ENCODE measurements around the gene VEGFD. TPM values are rescaled to one million over a fixed set of nuclear protein-coding genes. Genes with fewer than 3 reads are reported as not detected.

Gene VEGFD
- total RNA-seq: 0.32 TPM in 1 of 2 replicates, not detected in the other
- polyA plus RNA-seq (2012): 0.13 TPM

GRCh38 chrX:15384304-15384703, at the start of gene VEGFD:
Gene VEGFD (minus strand): TSS chrX:15384413. CDS start chrX:15383946, 467 bp downstream.
- peak; percentile 0 for DNase-seq (ENCODE audit: low read depth)

GRCh38 chrX:15430584-15430983, 46.4 kb upstream of the VEGFD start:
- no peak for DNase-seq (ENCODE audit: low read depth)

- no peak for DNase-seq (ENCODE audit: low read depth)
Observed at GRCh38 chrX:15430076-15430475, 45.9 kb upstream of the VEGFD start.

DNA sequence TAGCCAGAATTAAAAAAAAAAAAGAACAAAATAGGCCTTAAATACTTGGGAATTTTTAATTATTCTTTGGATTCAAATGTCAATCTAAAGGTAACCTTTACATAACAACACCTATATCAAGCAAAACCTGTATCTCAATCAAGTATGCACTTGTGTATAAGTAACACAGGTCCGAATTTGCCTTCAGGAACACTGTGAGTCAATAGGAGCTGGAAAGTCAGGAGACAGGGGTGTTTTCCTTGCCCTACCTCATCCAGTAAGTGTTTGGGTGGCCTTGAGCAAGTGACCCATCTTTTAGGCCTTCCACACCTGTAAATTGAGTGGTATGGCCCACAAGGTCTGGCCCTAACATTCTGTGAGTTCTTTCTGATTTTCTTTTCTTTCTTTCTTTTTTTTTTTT, 40.8 kb upstream of the VEGFD start:
- no peak for DNase-seq (ENCODE audit: low read depth)

GRCh38 chrX:15418707-15419181, 34.5 kb upstream of the VEGFD start:
- no peak for DNase-seq (ENCODE audit: low read depth)

GRCh38 chrX:15418041-15418706, 34.0 kb upstream of the VEGFD start:
- no peak for DNase-seq (ENCODE audit: low read depth)

DNA sequence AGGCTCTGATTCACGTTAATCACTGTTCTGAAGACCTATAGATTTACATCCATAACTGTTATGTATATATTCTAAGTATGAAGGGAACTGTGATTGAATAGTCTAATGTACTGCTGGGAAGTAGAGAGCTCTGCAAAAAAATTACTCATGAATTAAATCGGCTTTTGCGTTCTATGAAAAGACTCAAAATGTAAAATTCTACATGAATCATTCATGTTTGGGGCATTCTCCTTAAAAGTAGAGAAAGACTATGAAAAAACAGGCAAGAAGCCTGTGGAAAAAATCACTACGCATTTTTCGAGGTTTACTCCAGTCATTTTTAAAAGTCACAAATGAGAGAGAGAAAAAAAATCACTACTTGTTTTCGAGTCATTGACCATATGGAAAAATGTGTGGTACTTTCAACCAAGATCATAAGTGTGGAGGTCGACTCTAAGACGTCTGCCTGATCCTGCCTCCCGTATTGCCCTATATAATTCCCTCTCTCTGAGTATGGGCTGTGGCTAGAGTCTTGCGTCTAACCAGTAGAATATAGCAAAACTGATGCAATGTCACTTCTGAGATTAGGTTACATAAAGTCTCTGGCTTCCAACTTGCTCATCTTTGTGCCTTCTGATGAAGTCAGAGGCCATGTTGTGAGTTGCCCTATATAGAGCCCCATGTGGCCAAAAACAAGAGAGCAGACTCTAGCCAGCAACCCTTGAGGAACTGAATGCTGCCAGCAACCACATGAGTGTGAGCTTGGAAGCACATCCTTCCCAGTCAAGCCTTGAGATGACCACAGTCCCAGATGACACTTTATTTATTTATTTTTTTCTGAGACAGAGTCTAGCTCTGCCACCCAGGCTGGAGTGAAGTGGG, 32.1 kb upstream of the VEGFD start:
- DNase-seq (ENCODE audit: low read depth): peak; percentile 26

DNA sequence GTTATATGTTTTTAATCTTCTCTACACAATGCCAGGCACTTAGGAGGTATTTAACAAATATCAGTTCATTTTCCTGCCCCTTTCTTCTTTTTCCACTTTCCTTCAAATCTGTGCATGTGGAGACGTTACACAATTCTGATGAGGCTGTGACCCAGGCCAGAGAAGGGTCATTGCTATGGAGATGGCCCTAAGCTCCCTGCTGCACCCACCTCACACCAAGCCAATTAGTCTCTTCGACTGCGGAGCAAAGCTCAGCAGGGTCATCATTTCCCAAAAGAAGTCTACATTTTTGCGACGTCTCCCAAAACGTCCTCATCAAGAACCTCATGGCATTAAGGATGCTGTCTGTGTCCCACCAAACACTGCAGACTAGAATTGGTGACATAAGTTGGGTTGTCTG, 28.9 kb upstream of the VEGFD start:
- DNase-seq (ENCODE audit: low read depth): no peak

DNA sequence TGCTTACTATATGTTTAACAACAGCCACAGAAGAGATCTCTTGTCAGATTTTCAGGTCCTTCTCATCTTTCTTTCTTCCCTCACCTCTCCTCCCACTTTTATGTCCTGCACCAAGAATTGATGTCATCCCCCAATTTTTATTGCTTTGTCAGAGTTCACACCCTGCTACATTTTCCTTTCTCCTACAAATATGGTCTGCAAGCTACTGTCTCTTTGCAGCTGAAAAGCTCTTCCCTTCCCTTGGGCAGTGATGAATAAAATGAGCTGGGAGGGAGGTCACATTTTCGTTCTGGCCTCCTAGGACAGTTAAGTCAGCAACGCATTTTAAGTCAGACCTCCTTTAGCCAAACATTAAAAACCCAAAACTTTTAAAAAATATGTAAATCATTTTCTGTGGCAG, 26.7 kb upstream of the VEGFD start:
- no peak for DNase-seq (ENCODE audit: low read depth)

DNA sequence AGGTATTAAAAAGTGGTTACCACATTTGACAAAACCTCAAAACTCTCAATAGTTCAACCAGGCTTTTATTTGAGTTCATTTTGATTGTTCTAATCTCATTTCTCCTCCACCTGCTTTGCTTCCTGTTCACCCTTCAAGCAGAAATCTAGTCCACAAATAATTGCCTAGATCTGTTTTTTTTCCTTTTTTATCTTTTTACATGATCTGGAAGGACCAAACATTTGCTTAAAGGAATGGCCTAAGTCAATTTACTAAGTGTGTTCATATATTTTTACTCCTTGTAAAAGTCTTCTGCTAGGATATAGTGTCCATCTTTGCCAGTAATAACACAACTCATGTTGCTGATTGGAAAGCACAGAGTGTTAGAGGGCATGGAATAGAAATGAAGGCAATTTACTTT, 26.2 kb upstream of the VEGFD start:
- no peak for DNase-seq (ENCODE audit: low read depth)

DNA sequence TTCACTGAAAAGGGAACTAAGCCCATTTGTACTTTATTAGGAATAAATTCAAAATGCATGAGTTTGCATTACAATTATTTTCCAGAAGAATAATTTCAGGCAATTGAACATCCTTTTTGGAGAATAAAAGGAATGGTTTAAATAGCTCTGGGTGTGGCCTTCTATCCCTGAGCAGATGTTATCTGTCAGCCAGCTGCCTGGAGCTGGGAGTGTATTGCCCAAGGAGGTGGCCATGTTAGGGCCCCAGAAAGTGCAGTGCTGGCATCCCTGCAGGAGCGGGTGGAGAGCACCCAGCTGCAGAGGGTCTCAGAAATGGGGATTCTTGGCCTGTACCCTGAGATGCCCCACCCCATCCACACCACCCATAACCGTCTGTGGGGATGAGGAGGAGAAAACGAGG, 21.6 kb upstream of the VEGFD start:
- DNase-seq (ENCODE audit: low read depth): no peak

GRCh38 chrX:15404401-15405096, 20.3 kb upstream of the VEGFD start:
- DNase-seq (ENCODE audit: low read depth): peak; percentile 22

- no peak for DNase-seq (ENCODE audit: low read depth)
Observed at GRCh38 chrX:15401378-15401777, 17.2 kb upstream of the VEGFD start.

DNA sequence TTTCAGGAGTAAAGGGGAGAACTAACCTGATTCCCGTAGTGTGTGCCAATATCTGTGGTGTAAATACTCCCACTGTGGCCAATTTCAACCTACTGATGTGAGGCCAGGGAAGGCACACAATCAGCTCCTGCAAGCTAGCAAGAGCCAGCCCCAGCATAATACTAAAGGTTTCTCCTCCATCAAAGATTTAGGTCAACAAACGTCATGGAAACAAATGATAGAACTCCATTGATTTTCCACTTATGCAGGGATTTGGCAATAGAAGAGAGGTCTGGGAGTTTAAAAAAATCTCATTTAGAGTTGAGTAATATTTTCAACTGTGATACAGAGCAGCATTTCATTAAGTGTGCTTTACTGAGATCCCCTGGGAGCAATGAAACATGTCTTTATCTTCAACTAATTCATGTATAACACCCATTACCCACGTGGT, 15.8 kb upstream of the VEGFD start:
- DNase-seq (ENCODE audit: low read depth): no peak

- DNase-seq (ENCODE audit: low read depth): no peak
Observed at GRCh38 chrX:15398874-15399273, 14.7 kb upstream of the VEGFD start.

- DNase-seq (ENCODE audit: low read depth): peak; percentile 1
Observed at GRCh38 chrX:15395789-15396188, 11.6 kb upstream of the VEGFD start.

DNA sequence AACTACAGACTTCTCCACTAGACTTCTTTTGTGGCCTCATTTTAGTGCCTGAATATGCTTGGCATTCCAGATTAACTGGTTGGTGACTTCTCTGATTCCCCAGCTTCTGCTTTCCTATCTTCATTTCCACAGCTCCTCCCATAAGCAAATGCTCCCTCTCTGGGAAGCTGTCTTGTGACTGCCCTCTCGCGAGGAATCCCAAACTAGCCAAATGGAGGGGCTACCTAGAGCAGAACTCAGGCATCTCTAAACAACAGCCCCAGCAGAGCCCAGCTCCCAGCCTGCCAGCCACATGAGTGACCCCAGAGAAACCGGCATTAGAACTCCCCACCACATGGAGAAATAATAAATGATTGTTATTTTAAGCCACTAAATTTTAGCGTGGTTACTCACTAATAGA, 7.6 kb upstream of the VEGFD start:
- DNase-seq (ENCODE audit: low read depth): no peak

DNA sequence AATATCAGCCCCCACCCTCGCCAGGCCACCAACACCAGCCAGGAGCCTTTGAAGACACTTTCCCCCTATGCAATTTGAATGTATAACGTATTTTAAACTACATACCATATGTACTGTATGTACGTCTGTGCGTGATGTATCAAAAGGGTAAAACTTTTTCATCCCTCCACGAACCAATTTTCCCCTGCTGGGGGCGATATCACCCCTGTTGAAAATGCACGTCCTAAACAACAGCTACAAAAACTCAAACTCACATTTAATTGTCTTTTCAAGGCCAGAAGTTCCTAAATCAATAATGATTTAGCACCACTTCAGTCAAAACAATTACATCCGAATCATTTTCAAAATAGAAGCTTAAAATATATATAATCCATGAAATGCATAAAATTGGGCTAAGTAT, 1.4 kb downstream of the VEGFD start:
- no peak for DNase-seq (ENCODE audit: low read depth)

- no peak for DNase-seq (ENCODE audit: low read depth)
Observed at GRCh38 chrX:15376956-15377355, 7.3 kb downstream of the VEGFD start.

DNA sequence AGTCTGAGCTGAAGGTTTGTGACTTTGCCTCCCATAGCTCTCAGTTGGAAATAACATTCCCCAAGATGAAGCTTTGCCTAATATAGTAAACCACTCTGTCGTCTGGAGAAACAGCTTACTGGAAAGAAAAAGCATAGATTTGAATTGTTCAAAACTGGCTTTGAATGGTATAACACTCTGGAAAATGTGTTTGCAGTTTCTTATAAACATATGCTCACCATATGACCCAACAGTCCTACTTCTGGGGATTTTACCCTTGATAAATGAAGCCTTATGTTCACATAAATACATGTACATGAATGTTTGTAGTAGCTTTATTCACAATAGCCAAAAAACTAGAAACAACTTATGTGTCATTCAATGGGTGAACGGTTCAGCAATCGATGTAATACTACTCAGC, 10.2 kb downstream of the VEGFD start:
- no peak for DNase-seq (ENCODE audit: low read depth)

DNA sequence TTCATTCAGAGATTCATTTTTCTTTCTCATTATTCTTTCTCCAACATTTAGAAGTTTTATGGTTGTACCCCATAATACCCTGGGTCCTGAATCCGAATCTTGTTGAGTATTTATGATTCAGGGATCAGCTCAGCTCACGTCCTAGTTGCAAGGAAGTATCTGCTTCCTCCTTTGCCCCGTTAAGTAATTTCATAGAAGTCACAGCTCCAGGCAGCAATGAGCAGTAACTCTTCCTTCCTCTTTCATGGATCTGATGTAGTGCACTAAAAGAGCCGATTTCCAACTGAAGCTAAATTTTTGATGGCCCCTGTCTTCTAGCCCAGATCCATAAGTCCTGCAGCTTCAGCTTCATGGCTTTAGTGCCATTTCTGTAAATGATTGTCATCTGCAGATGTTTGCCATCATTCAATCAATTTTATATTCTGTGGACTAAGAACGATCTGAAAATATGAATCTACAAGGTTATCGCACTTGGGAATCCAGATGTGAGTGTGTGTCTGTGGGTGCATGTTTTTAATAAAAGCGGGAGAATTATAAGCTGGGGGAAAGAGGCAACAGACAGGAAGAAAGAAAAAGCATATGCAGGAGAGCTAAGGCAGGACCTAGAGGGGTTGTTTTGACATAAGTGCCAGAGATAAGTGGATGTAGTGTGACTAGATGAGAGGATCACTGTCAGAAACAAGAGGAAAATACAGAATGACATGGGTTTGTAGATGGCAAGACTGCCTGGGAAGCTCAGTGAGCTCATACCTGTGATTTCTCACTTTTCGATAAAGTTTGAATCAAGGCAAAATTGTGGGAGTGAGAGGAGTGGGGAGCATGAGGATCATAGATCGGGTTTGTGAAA, 17.5 kb downstream of the VEGFD start:
- DNase-seq (ENCODE audit: low read depth): no peak

All from myocyte (in vitro differentiated cells).